GM12865 (cell line): ENCODE data around the gene NHLRC2.

Experiments
- DNase-seq: peaks from one replicate; pipeline ENCODE4 v3.0.0; 2010; ENCODE audit warnings: low read depth
- H3K4me3 ChIP-seq: 2 replicates; pipeline ENCODE4 v1.5.1; 2011; ENCODE audit warnings: mild to moderate bottlenecking, low read depth, low read length, control low read depth
- TF ChIP-seq, protein P1 (sequence below): IDR thresholded peaks from 2 replicates; pipeline ENCODE4 v1.5.1; 2011; ENCODE audit warnings: low read length, control low read depth, low read depth, inconsistent platforms; ENCODE audit not compliant: insufficient read depth; ENCODE audit errors: missing control alignments

NHLRC2 gene

GRCh38 chr10:113911839-113912238, 57.4 kb downstream of the NHLRC2 start:
- DNase-seq: no peak
- no peak overlapping the region for H3K4me3 ChIP-seq
- TF ChIP-seq, protein P1, sequence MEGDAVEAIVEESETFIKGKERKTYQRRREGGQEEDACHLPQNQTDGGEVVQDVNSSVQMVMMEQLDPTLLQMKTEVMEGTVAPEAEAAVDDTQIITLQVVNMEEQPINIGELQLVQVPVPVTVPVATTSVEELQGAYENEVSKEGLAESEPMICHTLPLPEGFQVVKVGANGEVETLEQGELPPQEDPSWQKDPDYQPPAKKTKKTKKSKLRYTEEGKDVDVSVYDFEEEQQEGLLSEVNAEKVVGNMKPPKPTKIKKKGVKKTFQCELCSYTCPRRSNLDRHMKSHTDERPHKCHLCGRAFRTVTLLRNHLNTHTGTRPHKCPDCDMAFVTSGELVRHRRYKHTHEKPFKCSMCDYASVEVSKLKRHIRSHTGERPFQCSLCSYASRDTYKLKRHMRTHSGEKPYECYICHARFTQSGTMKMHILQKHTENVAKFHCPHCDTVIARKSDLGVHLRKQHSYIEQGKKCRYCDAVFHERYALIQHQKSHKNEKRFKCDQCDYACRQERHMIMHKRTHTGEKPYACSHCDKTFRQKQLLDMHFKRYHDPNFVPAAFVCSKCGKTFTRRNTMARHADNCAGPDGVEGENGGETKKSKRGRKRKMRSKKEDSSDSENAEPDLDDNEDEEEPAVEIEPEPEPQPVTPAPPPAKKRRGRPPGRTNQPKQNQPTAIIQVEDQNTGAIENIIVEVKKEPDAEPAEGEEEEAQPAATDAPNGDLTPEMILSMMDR: no peak

DNA sequence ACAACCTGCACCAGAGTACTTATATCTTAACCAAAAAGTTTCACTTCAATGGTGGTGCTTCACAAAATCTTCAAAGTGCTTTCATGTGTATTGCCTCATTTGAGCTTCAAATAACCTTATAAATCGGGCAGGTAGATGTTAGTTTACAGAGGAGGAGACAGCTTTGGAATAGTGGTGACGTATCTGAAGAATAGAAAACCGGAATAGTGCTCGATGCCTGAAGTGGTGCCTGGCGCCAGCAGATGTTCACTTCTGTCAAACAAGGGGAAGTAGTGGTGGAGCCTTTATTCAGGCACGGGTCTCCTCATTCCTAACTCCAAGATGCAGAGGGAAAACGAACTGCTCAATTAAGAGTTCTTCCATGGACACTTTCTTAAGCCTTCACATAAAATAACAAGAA, 58.1 kb downstream of the NHLRC2 start:
- TF ChIP-seq, protein P1: no peak
- no peak for DNase-seq
- no peak overlapping the region for H3K4me3 ChIP-seq

GRCh38 chr10:113914956-113915355, 60.5 kb downstream of the NHLRC2 start:
- no peak for DNase-seq
- TF ChIP-seq, protein P1: no peak

GRCh38 chr10:113915540-113915939, 61.1 kb downstream of the NHLRC2 start:
- no peak for DNase-seq
- H3K4me3 ChIP-seq: no peak overlapping the region
- TF ChIP-seq, protein P1: no peak

More at GRCh38 chr10:113914956-113915355, 60.5 kb downstream of the NHLRC2 start:
- H3K4me3 ChIP-seq: no peak overlapping the region

GRCh38 chr10:113916053-113916452, 61.6 kb downstream of the NHLRC2 start:
- DNase-seq: no peak
- TF ChIP-seq, protein P1: no peak
- no peak overlapping the region for H3K4me3 ChIP-seq

GRCh38 chr10:113917636-113918035, 63.2 kb downstream of the NHLRC2 start:
- H3K4me3 ChIP-seq: no peak overlapping the region
- TF ChIP-seq, protein P1: no peak
- no peak for DNase-seq

- H3K4me3 ChIP-seq: no peak overlapping the region
- no peak for DNase-seq
- TF ChIP-seq, protein P1: no peak
Measured at GRCh38 chr10:113920114-113920513, 65.7 kb downstream of the NHLRC2 start.
